Esophagus muscularis mucosa (tissue), 4 donors: Measurements from ENCODE around the gene MAPKAP1.

ENCODE experiments used
- EP300 ChIP-seq: sonication (generic); formaldehyde crosslinking; IDR thresholded peaks from one replicate; pipeline ENCODE4 v1.6.1; 2017; ENCODE audit warnings: antibody characterized with exemption
- POLR2A ChIP-seq: fragments of 450-650 bp; IDR thresholded peaks from one replicate; pipeline ENCODE4 v1.6.1; 2017; ENCODE audit warnings: antibody characterized with exemption, moderate library complexity, mild to moderate bottlenecking, low read depth
- POLR2AphosphoS5 ChIP-seq, 2 donors: sonication (generic); formaldehyde crosslinking; IDR thresholded peaks; one replicate each; pipeline ENCODE4 v1.6.1; 2017; ENCODE audit warnings: antibody characterized with exemption in 2 of 2
- TF ChIP-seq, protein P1 (sequence below), 3 experiments: fragments of 200-600 bp in 2 of 3; fragments of 450-650 bp in 1 of 3; sonication (generic) in 2 of 3; IDR thresholded peaks; one replicate each; pipeline ENCODE4 v1.5.1; 2017 to 2019; ENCODE audit warnings: antibody characterized with exemption in 3 of 3, mild to moderate bottlenecking in 2 of 3, moderate library complexity in 1 of 3

DNA sequence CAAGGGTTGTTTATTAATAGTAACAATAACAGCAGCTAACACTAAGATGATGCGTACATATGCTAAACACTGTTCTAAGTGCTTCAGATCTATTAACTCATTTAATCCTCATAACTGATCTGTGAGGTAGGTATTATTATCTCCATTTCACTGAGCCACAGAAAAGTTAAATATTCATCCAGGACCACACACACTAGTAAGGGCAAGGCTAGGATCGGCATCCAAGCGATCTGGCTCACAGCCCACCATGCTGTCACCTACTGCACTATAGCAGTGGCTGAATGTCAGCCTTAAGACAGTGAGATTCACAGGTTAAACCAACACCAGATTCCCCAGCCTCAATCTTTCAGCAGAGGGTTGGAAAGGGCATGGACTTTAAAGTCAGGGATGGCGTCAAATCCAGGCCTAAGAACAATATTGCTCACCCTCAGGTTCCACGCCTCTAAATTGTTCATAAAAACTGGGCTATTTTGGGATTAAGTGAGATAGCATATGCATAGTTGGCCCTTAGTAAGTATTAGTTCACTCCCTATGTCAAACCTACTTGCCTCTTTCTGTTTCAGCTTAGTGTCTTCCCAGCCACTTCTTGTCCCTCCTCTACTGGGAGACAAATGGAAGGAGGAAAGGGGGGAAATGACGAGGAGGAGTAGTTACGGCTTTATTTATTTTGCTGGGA is 150.8 kb downstream of the MAPKAP1 start:
- TF ChIP-seq EP300 (no peak), POLR2AphosphoS5 (IDR thresholded peaks at IDR 0.05) (no peak), POLR2A (no peak)
- TF ChIP-seq, protein P1, sequence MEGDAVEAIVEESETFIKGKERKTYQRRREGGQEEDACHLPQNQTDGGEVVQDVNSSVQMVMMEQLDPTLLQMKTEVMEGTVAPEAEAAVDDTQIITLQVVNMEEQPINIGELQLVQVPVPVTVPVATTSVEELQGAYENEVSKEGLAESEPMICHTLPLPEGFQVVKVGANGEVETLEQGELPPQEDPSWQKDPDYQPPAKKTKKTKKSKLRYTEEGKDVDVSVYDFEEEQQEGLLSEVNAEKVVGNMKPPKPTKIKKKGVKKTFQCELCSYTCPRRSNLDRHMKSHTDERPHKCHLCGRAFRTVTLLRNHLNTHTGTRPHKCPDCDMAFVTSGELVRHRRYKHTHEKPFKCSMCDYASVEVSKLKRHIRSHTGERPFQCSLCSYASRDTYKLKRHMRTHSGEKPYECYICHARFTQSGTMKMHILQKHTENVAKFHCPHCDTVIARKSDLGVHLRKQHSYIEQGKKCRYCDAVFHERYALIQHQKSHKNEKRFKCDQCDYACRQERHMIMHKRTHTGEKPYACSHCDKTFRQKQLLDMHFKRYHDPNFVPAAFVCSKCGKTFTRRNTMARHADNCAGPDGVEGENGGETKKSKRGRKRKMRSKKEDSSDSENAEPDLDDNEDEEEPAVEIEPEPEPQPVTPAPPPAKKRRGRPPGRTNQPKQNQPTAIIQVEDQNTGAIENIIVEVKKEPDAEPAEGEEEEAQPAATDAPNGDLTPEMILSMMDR (IDR thresholded peaks at IDR 0.05), result no peak
